GM18520 (cell line): Measurements from ENCODE around the gene QSOX1.
"Not testable (repeated sequence)": the region's sequence is repeated elsewhere in the genome, so short reads cannot be mapped to it uniquely, and the experiment has no call there.

Experiments
- ATAC-seq: cut with Tn5 transposase; IDR thresholded peaks from one replicate; pipeline ENCODE4 v1.9.1; 2021; ENCODE audit not compliant: unreplicated experiment

The QSOX1 gene, protein sequence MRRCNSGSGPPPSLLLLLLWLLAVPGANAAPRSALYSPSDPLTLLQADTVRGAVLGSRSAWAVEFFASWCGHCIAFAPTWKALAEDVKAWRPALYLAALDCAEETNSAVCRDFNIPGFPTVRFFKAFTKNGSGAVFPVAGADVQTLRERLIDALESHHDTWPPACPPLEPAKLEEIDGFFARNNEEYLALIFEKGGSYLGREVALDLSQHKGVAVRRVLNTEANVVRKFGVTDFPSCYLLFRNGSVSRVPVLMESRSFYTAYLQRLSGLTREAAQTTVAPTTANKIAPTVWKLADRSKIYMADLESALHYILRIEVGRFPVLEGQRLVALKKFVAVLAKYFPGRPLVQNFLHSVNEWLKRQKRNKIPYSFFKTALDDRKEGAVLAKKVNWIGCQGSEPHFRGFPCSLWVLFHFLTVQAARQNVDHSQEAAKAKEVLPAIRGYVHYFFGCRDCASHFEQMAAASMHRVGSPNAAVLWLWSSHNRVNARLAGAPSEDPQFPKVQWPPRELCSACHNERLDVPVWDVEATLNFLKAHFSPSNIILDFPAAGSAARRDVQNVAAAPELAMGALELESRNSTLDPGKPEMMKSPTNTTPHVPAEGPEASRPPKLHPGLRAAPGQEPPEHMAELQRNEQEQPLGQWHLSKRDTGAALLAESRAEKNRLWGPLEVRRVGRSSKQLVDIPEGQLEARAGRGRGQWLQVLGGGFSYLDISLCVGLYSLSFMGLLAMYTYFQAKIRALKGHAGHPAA

GRCh38 chr1:180154325-180155181, at the start of gene QSOX1:
Gene QSOX1 (plus strand): TSS chr1:180154869. CDS start chr1:180154908, 39 bp downstream.
- ATAC-seq = peak; percentile 84

- no peak for ATAC-seq
These were observed 42.6 kb upstream of the QSOX1 start for GRCh38 chr1:180112091-180112490.

GRCh38 chr1:180112984-180113647, 41.6 kb upstream of the QSOX1 start:
- no peak for ATAC-seq

GRCh38 chr1:180114396-180114945, 40.2 kb upstream of the QSOX1 start:
- no peak for ATAC-seq

DNA sequence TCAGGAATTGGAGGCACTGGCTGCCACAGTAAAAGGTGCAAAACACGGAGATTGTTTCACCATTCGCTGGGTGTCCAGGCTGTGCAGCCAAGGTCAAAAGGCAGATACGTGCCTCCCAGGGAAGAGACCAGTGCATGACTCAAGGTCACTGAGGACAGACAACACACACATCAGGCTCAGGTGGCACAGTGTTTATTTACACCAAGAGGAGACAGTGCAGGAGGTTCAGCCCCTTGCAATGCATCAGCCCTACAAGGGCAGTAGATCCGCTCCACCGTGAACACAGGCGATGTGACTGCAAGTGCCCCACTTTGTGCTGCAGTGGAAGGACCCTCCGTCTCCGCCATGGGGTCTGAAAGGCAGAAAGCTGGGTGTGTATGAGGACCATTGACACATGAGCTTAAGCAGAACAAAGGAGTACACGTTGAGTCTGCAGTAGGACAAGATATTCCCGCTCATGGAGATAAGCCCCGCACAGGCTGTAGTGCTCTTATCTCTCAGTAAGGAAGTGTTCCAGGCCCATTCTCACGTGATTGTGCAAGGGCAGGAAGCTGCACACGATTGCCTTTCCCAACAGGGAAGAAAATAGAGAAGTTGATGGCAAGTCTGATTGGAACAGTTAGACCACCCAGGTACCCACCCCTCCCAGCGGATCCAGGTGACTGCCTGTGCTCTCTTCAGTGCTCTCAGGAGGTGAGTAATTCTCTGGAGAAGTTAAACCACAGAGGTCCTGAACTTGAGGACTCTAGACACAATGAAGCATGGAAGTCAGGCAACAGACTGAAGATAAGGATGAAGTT, 37.5 kb upstream of the QSOX1 start:
- no peak for ATAC-seq

GRCh38 chr1:180117764-180118116, 36.9 kb upstream of the QSOX1 start:
- no peak for ATAC-seq

DNA sequence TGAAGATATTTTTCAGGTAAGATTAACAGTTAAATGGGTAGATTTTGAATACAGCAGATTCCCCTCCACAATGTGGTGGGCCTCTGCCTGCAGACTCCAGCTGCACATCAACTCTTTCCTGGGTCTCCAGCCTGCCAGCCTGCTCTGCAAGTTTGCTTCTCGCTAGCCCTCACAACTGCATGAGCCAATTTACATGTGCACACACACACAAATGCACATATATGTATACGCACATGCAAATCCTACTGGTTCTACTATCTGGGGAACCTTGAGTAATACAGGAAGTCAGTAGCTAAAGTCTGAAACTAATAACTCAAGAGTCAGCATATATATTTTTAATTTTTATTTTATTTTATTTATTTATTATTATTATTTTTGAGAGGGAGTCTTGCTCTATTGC, 34.8 kb upstream of the QSOX1 start:
- no peak for ATAC-seq

DNA sequence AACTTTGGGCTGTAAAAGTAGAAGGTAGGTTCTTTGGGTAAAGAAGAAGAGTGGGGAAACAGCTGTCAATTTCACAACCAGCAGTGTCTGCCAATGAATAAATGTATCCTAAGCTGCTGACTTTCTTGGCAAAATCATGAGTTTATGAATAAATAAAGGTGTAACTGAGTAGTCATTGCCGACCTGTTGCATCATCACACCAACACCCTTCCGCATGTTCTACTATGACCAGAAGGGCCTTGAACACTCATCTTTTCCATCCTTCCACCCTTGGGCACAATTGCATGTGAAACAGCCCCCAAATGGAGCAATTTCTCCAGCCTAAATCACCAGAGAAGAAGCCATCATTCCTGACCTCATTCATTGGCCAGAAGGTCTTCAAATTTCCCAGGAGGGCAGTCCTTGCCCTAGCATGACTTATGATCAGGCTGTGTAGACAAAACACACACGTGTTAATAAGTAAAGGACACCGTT, 31.2 kb upstream of the QSOX1 start:
- ATAC-seq = no peak

- ATAC-seq = no peak
These were observed 24.0 kb upstream of the QSOX1 start for GRCh38 chr1:180130651-180131050.

DNA sequence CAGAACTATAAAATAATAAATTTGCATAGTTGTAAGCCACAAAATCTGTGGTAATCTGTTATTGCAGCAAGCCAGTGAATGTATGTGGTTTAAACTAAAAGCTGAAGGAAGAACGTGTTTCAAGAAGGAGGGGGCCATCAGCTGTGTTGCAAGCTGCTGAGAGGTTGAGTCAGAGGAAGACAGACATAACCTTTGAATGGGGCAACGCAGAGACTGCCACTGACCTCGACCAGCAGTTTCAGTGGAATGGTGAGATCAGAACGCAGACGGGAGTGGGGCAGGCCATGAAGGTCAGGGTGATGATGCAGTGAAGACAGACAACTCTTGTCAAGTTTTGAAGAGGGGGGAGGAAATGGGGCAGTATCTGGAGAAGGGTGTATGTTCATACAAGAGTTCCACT, 23.2 kb upstream of the QSOX1 start:
- ATAC-seq = no peak

DNA sequence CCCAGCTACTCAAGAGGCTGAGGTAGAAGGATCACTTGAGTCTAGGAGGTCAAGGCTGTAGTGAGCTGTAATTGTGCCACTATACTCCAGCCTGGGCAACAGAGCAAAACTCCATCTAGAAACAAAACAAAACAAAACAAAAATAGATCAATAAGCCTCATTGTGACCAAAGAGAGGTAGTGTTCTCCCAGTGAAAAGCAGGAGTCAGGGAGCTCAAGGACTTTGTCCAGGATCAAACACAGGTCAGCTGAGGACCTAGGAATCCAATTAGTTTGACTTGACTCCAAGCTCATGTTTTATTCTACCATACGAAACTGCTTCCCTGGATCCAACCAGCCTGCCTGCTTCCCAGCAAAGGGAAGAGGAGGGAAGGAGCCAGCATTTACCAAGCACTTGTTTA, 21.5 kb upstream of the QSOX1 start:
- ATAC-seq = no peak

DNA sequence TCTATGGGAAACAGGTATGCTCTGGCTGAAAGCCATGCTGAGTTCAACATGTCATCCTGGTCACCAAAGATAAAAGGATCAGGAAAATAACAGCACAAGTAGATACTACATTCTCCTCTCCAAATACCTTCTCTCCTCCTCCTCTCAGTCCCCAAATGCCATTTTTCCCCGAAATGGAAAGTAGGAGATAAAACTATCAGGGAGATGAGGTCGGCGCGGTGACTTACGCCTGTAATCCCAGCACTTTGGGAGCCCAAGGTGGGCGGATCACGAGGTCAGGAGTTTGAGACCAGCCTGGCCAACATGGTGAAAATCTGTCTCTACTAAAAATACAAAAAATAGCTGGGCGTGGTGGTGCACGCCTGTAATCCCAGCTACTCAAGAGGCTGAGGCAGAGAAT, 21.0 kb upstream of the QSOX1 start:
- ATAC-seq = not testable (repeated sequence)

GRCh38 chr1:180135535-180135934, 19.1 kb upstream of the QSOX1 start:
- no peak for ATAC-seq

DNA sequence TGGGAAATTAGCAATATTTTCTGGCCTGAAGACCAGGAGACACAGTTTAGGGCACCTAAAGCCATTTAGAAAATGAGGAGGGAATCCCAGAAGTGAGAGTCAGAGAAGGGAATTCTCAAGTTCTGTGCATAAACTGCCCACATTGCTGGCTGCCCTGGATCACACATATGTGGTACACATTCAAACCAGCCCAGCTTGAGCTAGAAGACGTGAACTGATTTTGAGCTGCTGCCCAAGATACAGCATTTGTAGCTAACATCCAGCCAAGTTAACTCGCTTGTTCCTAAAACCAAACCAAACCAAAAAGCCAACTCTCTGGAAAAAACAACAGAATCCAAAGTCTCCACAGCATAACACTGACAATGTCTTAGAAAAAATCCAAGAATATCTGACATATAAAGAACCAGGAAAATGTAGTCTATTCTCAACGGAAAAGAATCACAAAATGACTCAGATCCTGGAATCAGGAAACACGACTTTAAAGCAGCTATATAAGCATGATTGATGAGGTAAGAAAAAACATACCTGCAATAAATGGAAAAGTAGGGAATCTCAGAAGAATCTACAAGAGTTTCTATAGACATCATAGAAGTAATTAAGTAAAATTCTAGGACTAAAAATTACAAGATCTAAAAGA, 18.2 kb upstream of the QSOX1 start:
- no peak for ATAC-seq

DNA sequence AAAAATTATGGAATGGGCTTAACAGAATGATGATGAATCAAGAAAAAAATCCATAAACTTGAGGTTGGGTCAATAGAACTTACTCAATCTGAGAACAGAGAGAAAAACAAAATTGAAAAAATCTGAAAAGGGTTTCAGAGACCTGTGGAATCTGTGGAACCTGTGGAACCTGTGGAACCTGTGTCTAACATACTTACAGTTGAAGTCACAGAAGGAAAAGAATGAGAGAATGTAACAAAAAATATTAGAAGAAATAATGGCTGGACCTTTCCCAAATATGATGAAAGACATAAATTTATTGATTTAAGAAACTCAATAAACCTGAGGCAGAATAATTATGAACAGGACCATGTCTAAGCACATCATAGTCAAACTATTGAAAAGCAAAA, 17.7 kb upstream of the QSOX1 start:
- no peak for ATAC-seq

- no peak for ATAC-seq
These were observed 16.9 kb upstream of the QSOX1 start for GRCh38 chr1:180137776-180138175.

- ATAC-seq = no peak
These were observed 13.2 kb upstream of the QSOX1 start for GRCh38 chr1:180141381-180141934.

DNA sequence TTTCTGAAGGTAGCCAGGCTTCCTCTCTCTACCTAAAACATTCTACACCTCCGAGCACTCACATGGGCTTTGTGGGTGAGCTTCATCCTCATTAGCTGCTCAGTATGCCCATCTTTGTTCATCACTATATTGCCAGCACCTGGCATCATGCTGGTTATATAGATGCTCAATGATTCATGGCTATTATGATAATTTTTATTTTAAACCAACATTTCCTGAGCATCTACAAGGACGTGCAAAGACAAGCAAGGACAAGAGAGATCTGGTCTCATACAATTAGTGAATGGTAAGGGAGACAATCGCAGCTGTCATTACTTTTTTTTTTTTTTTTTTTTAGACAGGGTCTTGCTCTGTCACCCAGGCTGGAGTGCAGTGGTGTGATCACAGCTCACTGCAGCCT, 11.3 kb upstream of the QSOX1 start:
- no peak for ATAC-seq
